Esophagus (tissue), 2 donors: ENCODE data around the gene PLEKHB2. TPM values are rescaled to one million over a fixed set of nuclear protein-coding genes. Genes with fewer than 3 reads are reported as not detected.
"Not testable (repeated sequence)": the region's sequence is repeated elsewhere in the genome, so short reads cannot be mapped to it uniquely, and the experiment has no call there.

Experiments
- H3K27ac ChIP-seq, 2 donors: one replicate each; pipeline ENCODE4 v1.5.1; 2013; ENCODE audit warnings: low read depth in 2 of 2, mild to moderate bottlenecking in 2 of 2, inconsistent platforms in 1 of 2, low read length in 1 of 2, moderate library complexity in 1 of 2
- H3K27me3 ChIP-seq, 2 donors: one replicate each; pipeline ENCODE4 v1.6.1; 2013; ENCODE audit warnings: low read length in 2 of 2, control low read depth in 1 of 2, mild to moderate bottlenecking in 1 of 2; ENCODE audit not compliant: insufficient read depth in 2 of 2, control insufficient read depth in 1 of 2
- H3K36me3 ChIP-seq, 2 donors: one replicate each; pipeline ENCODE4 v1.6.1; 2013; ENCODE audit warnings: low read length in 1 of 2; ENCODE audit not compliant: control insufficient read depth in 2 of 2, insufficient read depth in 2 of 2
- H3K4me1 ChIP-seq, 2 donors: one replicate each; pipeline ENCODE4 v1.6.1; 2013; ENCODE audit warnings: low read length in 1 of 2; ENCODE audit not compliant: control insufficient read depth in 2 of 2, insufficient read depth in 2 of 2
- H3K4me3 ChIP-seq, 2 donors: one replicate each; pipeline ENCODE4 v1.5.1; 2013; ENCODE audit warnings: low read length in 2 of 2, mild to moderate bottlenecking in 2 of 2, low read depth in 1 of 2, moderate library complexity in 1 of 2
- H3K9me3 ChIP-seq, 2 donors: one replicate each; pipeline ENCODE4 v1.6.1; 2013; ENCODE audit warnings: mild to moderate bottlenecking in 2 of 2, low read depth in 1 of 2, low read length in 1 of 2, moderate library complexity in 1 of 2; ENCODE audit not compliant: control insufficient read depth in 2 of 2, insufficient read depth in 1 of 2
- WGBS, 2 donors: extraction: QIAGEN DNeasy Blood & Tissue Kit; methylation state at CpG; one replicate each; pipeline ENCODE4 v1.1.7; 2013; 5-methylcytosine and 5-hydroxymethylcytosine counted together
- polyA plus RNA-seq, 2 donors: library from polyadenylated mRNA; stranded (reverse); fragments of 200-250 nt; gene quantifications; one replicate each; pipeline ENCODE4 v1.2.3, GENCODE V29; 2013
- donor health status: healthy with polysubstance abuse.
- donor health status: Bipolar disorder and iron deficiency.

The PLEKHB2 gene
- polyA plus RNA-seq, 2 donors, result 8.7 to 18.0 TPM

DNA sequence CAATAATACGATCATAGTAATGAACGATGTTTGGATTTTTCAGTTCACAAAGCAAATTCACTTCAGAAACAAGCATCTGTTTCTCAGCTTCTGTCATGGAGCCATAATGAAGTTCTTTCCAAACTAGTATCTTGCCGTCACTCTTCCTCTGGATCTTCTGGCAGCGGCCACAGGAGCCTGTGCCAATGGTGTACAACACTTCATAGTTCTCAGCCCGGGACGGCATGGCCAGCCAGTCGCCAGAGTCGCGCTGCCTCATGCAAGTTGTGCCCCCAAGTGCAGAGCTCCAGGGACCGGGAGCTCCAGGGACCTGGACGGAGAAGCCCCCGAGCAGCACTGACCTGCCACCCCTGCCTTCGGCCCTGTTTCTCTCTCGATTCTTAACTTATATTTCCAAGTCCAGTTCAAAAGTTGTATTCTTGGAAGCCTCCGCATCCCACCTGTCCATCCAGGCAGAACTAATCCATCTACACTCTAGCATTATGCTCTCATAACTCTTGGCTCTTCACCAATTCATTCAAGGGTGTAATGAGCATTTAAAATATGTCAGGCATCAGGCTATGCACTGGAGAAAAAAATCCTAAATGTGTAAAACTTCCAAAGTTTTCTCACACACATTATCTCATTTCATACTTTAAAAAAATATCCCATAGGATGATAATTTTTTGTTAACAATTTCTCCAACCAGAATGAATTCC lies 73.7 kb downstream of the PLEKHB2 start:
- H3K27me3 ChIP-seq, H3K9me3 ChIP-seq, H3K4me1 ChIP-seq, H3K27ac ChIP-seq, H3K36me3 ChIP-seq, H3K4me3 ChIP-seq: not testable (repeated sequence)
- 74 to 79% methylated on average over 15 of the region's 15 CpGs for WGBS, 2 donors

DNA sequence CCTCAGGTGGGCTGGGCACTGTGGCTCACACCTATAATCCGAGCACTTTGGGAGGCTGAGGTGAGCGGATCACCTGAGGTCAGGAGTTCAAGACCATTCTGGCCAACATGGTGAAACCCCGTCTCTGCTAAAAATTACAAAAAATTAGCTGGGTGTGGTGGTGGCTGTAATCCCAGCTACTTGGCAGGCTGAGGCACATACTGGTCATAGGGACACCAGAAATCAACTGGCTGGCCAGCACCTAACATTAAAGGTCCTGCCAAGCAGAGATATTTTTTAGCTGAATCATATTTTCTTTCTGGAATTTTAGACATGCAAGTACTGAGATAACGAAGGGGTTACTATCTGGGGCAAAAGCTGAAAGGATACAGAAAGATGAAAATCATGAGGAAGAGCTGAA lies 76.3 kb downstream of the PLEKHB2 start:
- not testable (repeated sequence) for H3K4me1 ChIP-seq, H3K27ac ChIP-seq, H3K27me3 ChIP-seq, H3K36me3 ChIP-seq, H3K4me3 ChIP-seq, H3K9me3 ChIP-seq
- 59 to 74% methylated on average over 4 of the region's 4 CpGs for WGBS, 2 donors

DNA sequence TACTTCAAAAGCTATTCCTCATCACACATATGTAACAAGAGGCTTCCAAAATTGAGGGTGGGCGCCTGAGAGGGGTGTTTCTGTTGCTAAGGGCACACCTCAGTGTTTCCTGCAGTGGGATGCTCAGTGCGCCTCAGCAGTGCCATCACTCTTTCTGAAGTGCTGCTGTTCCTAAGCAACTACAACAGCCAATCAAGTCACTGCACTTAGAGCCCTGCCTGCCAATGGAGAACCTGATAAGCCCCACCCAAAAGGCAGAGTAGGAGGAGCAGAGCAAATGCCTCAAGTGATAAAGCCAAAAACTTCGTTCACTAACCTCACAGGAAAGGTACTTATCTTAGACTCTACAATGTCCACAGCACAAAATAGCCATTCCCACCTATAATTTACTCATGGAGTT lies 88.3 kb downstream of the PLEKHB2 start:
- 28 to 34% methylated on average over 3 of the region's 3 CpGs for WGBS, 2 donors
- not testable (repeated sequence) for H3K27me3 ChIP-seq, H3K4me3 ChIP-seq, H3K9me3 ChIP-seq, H3K36me3 ChIP-seq, H3K4me1 ChIP-seq, H3K27ac ChIP-seq

DNA sequence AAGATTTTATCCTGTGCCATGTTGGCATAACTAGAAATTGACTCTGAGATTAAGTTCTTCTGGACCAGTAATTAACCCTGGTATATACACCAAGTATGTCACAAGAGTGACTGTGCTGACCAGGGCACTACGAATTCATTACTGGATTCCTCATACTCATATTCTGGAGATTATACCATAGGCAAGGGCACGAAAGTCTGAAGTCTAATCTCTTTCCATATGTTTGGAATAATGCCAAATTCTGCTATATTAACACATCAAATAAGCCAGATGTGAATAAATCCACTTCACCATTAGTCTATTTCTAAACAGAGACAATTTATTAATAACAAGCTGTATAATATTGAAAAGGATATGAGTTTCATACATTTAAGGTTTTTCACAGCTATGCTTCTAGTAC lies 91.0 kb downstream of the PLEKHB2 start:
- H3K27ac ChIP-seq, H3K27me3 ChIP-seq, H3K9me3 ChIP-seq, H3K36me3 ChIP-seq, H3K4me1 ChIP-seq, H3K4me3 ChIP-seq: not testable (repeated sequence)
- whole genome bisulfite sequencing, 2 donors, result 46 to 50% methylated on average over 2 of the region's 2 CpGs

Other genes starting within 250 kb of the PLEKHB2 start
- gene FAM168B, start 11.9 kb upstream of the PLEKHB2 start, polyA plus RNA-seq, result 10 to 100 TPM; 13.2 to 27.3 TPM
- not detected for gene POTEE, start 104.2 kb downstream of the PLEKHB2 start, polyA plus RNA-seq